HG03432 (cell line): ENCODE measurements around the gene MAP3K13.
"Not testable (repeated sequence)": the region's sequence is repeated elsewhere in the genome, so short reads cannot be mapped to it uniquely, and the experiment has no call there.

Experiments
- ATAC-seq: cut with Tn5 transposase; IDR thresholded peaks from one replicate; pipeline ENCODE4 v1.9.1; 2021; ENCODE audit warnings: mild to moderate bottlenecking, moderate library complexity; ENCODE audit not compliant: unreplicated experiment

Gene MAP3K13

GRCh38 chr3:185341616-185342458, 21.1 kb upstream of the MAP3K13 start:
- no peak for ATAC-seq

GRCh38 chr3:185342459-185343174, 20.3 kb upstream of the MAP3K13 start:
- no peak for ATAC-seq

DNA sequence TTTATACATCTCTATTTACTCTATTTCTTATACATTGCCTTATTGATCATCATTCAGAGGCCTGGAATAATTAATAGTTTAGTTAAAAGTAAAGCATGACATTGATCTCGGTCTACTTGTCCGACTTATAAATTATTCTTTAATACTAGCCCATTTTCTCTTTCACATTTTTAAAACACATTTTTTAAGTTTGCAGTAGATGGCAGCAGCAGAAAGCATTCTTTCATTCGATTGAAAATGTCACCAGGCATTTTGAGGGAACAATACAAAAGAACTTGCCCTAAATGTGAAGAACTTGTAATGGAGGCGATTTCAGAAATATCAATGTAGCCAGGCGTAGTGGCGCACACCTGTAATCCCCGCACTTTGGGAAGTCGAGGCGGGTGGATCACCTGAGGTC, 15.5 kb upstream of the MAP3K13 start:
- ATAC-seq: no peak

DNA sequence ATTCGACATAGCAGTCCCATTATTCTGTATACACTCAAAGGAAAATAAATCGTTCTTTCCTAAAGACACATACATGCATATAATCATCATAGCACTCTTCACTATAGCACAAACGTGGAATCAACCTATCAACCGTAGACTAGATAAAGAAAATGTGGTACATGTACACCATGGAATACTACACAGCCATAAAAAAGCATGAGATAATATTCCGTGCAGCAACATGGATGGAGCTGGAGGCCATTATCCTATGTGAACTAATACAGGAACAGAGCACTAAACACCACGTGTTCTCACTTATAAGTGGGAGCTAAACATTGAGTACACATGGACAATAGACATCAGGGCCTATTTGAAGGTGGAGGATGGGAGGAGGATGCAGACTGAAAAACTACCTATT, 12.1 kb upstream of the MAP3K13 start:
- ATAC-seq: no peak

GRCh38 chr3:185351396-185351795, 11.5 kb upstream of the MAP3K13 start:
- no peak for ATAC-seq

DNA sequence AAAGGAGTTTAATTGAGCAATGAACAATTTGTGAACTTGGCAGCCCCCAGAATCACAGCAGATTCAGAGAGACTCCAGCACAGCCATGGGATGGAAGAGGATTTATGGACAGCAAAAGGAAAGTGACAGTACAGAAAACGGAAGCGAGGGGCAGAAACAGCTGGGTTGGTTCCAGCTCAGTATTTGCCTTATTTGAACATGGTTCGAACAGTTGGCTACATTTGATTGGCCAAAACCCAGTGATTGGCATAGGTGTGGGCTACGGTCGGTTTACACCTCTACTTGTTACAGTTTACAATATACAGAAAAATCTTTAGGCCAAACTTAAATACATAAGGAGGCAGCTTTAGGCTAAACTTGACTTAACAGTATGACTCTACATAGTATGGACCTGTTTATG, 9.7 kb upstream of the MAP3K13 start:
- no peak for ATAC-seq

DNA sequence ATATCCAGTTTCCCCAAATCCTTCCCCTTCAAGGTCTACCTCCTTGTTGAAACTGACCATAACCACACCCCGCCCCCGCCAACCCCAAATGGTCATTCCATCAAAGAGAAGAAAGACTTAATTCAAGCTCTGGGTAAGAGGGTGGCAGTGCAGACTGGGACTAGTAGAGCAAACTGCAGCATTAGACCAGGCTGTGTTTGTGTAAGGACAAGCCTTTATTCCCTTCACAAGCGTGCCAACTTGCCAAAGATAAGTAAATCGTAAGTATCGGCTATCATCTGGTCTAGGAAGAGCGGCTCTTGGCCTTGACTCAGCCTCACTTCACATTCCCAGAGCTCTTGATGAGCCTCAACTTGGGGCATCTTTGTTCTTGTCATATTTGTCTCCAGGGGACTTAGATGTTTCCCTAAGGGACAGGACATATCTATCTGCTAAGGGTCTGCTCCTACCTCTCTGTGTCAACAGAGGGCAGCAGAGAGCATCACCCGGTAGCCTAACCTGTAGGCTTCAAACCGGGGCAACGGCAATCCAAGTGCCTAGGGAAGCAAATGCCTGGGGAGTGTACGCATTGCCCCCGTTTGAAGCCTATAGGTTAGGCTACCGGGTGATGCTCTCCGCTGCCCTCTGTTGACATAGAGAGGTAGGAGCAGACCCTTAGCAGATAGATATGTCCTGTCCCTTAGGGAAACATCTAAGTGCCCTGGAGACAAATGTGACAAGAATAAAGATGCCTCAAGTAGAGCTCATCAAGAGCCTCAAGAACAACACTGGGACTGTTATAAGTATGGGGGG, 8.9 kb upstream of the MAP3K13 start:
- peak; percentile 98 for ATAC-seq

- no peak for ATAC-seq
Observed at GRCh38 chr3:185356499-185356898, 6.4 kb upstream of the MAP3K13 start.

DNA sequence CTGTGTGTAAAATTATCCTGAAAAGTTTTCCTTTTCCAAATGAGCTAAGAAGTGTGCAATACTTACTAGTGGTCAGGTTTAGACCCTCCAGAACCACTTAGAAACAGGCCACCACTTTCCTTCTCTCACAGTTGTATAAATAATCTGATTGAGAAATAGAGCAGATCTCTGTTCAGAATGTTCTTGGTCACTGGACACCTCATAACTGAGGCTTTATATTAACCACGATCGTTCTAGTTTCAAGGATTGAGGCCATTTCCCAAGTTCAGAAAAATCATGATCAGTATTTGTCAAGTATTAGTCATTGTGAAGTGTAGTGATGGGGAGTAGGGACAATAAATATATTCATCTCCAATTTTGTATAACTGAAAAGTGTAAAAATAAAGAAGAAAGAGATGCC, 1.0 kb upstream of the MAP3K13 start:
- ATAC-seq: no peak

- ATAC-seq: no peak
Observed at GRCh38 chr3:185363662-185364203, 797 bp downstream of the MAP3K13 start.

GRCh38 chr3:185365291-185366073, 2.5 kb downstream of the MAP3K13 start:
- no peak for ATAC-seq

GRCh38 chr3:185366074-185366335, 3.1 kb downstream of the MAP3K13 start:
- no peak for ATAC-seq

GRCh38 chr3:185366913-185367312, 4.0 kb downstream of the MAP3K13 start:
- ATAC-seq: no peak

DNA sequence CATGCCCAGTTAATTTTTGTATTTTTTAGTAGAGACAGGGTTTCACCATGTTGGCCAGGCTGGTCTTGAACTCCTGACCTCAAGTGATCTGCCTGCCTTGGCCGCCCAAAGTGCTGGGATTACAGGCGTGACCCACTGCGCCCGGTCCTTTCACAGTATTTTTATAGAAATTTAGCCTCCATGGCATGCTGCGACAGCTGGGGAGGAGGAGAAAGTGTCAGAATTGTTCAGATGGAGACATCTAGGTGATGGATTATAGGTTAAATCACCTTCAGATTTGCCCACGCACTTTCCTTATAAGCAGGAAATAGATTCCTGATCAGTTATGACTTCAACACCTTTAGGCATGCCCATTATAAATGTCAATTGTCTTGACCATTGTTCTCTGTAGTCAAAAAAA, 7.4 kb downstream of the MAP3K13 start:
- ATAC-seq: not testable (repeated sequence)

DNA sequence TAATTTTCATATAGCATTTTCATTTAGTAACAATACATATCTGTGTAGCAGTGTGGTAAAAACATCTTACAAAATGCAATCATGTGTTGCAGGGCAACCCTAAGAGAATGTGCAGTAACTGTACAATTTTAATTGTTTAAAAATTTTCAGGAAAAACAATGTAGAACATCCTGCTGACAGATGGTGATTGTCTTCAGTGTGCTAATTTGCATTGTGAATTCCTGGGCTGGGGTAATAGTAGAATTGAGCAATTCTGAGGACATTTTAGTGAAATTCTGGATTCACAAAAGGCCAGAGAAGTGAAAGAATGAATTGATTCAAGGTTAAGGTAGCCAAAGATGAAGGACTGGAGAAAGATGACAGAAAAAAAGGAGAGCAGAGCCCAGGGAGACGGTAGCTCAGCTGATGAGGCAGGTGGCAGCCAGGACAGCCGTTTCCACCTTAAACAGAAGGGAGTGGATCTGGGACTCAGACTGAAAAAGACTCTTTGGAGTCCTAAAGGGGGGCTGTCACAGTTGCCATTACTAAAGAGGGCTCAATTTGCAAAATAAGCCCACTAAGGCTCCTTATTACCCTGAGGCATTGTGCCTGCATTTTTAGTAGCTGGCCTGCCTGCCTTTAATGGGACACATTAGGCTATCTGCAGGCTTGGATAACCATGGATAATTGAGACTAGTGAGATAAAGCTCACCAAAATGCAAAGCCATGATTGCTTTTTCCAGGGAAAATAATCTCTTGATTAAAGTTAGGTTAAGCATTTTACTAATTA, 8.6 kb downstream of the MAP3K13 start:
- no peak for ATAC-seq

GRCh38 chr3:185381320-185382058, 18.6 kb downstream of the MAP3K13 start:
- ATAC-seq: no peak

DNA sequence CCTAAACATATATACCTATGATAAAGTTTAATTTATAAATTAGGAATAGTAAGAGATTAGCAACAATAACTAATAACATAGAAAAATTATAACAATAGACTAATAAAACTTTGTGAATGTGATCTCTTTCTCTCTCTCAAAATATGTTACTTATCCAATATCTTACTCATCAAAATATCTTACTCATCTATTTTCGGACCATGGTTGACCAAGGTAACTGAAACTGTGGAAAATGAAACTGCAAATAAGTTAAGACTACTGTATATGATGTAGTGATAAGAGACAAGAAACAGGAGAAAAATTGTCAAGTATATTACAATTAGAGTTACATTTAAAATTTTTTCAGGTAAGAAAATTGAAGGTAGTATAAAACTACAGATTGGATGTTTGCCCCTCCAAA, 19.2 kb downstream of the MAP3K13 start:
- ATAC-seq: no peak

DNA sequence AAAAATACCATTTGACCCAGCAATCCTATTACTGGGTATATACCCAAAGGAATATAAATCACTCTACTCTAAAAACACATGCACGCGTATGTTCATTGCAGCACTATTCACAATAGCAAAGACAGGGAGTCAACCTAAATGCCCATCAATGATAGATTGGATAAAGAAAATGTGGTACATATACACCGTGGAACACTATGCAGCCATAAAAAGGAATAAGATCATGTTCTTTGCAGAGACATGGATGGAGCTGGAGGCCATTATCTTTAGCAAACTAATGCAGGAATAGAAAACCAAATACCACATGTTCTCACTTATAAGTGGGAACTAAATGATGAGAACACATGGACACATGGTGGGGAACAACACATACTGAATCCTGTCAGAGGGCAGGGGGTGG, 23.6 kb downstream of the MAP3K13 start:
- ATAC-seq: not testable (repeated sequence)

DNA sequence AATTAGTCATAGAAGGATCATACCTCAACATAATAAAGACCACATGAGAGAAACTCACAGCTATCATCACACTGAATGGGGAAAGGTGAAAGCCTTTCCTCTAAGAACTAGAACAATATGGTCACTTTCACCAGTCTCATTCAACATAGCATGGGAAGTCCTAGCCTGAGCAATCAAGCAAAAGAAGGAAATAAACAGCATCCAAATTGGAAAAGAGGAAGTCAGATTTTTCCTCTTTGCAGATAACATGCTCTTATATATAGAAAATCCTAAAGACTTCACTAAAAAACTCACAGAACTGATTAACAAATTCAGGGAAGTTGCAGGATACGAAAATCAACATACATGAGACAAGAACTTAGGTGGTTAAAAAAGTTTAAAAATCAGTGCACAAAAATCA, 24.7 kb downstream of the MAP3K13 start:
- no peak for ATAC-seq
